Medulla oblongata (tissue), 1 donor: Measurements from ENCODE around the gene TMEM101.
"Not testable (repeated sequence)": the region's sequence is repeated elsewhere in the genome, so short reads cannot be mapped to it uniquely, and the experiment has no call there.

ENCODE experiments used
- DNase-seq: peaks from one replicate; pipeline ENCODE4 v3.0.0-alpha.2; 2015; ENCODE audit errors: extremely low spot score

TMEM101 gene

GRCh38 chr17:44000871-44001460, 13.8 kb downstream of the TMEM101 start:
- no peak for DNase-seq

- DNase-seq, result no peak
Measured at GRCh38 chr17:44000141-44000860, 14.5 kb downstream of the TMEM101 start.

GRCh38 chr17:43999024-43999423, 15.7 kb downstream of the TMEM101 start:
- no peak for DNase-seq

- no peak for DNase-seq
Measured at GRCh38 chr17:43998552-43998951, 16.2 kb downstream of the TMEM101 start.

GRCh38 chr17:43997180-43997579, 17.6 kb downstream of the TMEM101 start:
- DNase-seq, result not testable (repeated sequence)

- no peak for DNase-seq
Measured at GRCh38 chr17:43995150-43995471, 19.7 kb downstream of the TMEM101 start.

GRCh38 chr17:43994272-43995149, 20.3 kb downstream of the TMEM101 start:
- DNase-seq, result peak; percentile 72

- no peak for DNase-seq
Measured at GRCh38 chr17:43992641-43993040, 22.1 kb downstream of the TMEM101 start.

- DNase-seq, result no peak
Measured at GRCh38 chr17:43988301-43988700, 26.5 kb downstream of the TMEM101 start.

GRCh38 chr17:43987131-43988021, 27.4 kb downstream of the TMEM101 start:
- DNase-seq, result no peak

- no peak for DNase-seq
Measured at GRCh38 chr17:43986225-43986981, 28.4 kb downstream of the TMEM101 start.

GRCh38 chr17:43984521-43984920, 30.2 kb downstream of the TMEM101 start:
- no peak for DNase-seq

- DNase-seq, result no peak
Measured at GRCh38 chr17:43983515-43984411, 31.0 kb downstream of the TMEM101 start.

GRCh38 chr17:43983196-43983514, 31.6 kb downstream of the TMEM101 start:
- DNase-seq, result no peak

GRCh38 chr17:43982171-43982570, 32.6 kb downstream of the TMEM101 start:
- no peak for DNase-seq

- no peak for DNase-seq
Measured at GRCh38 chr17:43979671-43980070, 35.1 kb downstream of the TMEM101 start.

- no peak for DNase-seq
Measured at GRCh38 chr17:43979011-43979410, 35.8 kb downstream of the TMEM101 start.

- DNase-seq, result no peak
Measured at GRCh38 chr17:43978078-43978477, 36.7 kb downstream of the TMEM101 start.

- DNase-seq, result no peak
Measured at GRCh38 chr17:43976963-43977837, 37.6 kb downstream of the TMEM101 start.
